Vagina (tissue), 2 donors: Measurements from ENCODE around the gene DVL1. TPM values are rescaled to one million over a fixed set of nuclear protein-coding genes. Genes with fewer than 3 reads are reported as not detected.
A peak's percentile ranks its signal among the peaks of the same experiment; 100 is the strongest.

Experiments used
- DNase-seq, 2 donors: peaks; one replicate each; pipeline ENCODE4 v3.0.0-alpha.2; 2017; ENCODE audit errors: extremely low spot score in 2 of 2
- H3K27ac ChIP-seq: fragments of 200-600 bp; sonication (generic); one replicate; pipeline ENCODE4 v1.5.1; 2019
- H3K27me3 ChIP-seq: fragments of 200-600 bp; sonication (generic); one replicate; pipeline ENCODE4 v1.5.1; 2019
- H3K36me3 ChIP-seq, 2 donors: fragments of 200-600 bp; sonication (generic); one replicate each; pipeline ENCODE4 v1.5.1; 2017 to 2019
- H3K4me1 ChIP-seq: fragments of 200-600 bp; sonication (generic); one replicate; pipeline ENCODE4 v1.5.1; 2019
- H3K4me3 ChIP-seq, 2 donors: fragments of 200-600 bp; sonication (generic); 1 replicate in 1 of 2; 2 replicates in 1 of 2; pipeline ENCODE4 v1.5.1; 2016 to 2019
- H3K9me3 ChIP-seq: fragments of 200-600 bp; sonication (generic); one replicate; pipeline ENCODE4 v1.5.1; 2019
- CTCF ChIP-seq, 3 experiments: fragments of 450-650 bp in 2 of 3; fragments of 200-600 bp in 1 of 3; sonication (generic) in 1 of 3; IDR thresholded peaks; one replicate each; pipeline ENCODE4 v1.5.1; 2017 to 2019; ENCODE audit warnings: antibody characterized with exemption in 3 of 3, mild to moderate bottlenecking in 2 of 3, moderate library complexity in 2 of 3
- POLR2A ChIP-seq, 2 donors: fragments of 450-650 bp; IDR thresholded peaks; one replicate each; pipeline ENCODE4 v1.6.1; 2017; ENCODE audit warnings: antibody characterized with exemption in 2 of 2, mild to moderate bottlenecking in 2 of 2, moderate library complexity in 2 of 2
- POLR2AphosphoS5 ChIP-seq, 2 donors: sonication (generic); formaldehyde crosslinking; IDR thresholded peaks; one replicate each; pipeline ENCODE4 v1.9.0; 2017; ENCODE audit warnings: antibody characterized with exemption in 2 of 2, mild to moderate bottlenecking in 2 of 2, low read depth in 1 of 2; ENCODE audit not compliant: insufficient read depth in 1 of 2
- intact Hi-C: fragments of 100-400 bp; cut with DNase I; formaldehyde crosslinking; loops from one replicate; pipeline ENCODE4 v1.15.1; 2023
- total RNA-seq: library from RNA; depleted of rRNA; stranded (reverse); fragments of >200 nt; gene quantifications from one replicate; pipeline ENCODE4 v1.2.3, GENCODE V29; 2016

DVL1 gene
- total RNA-seq, 1 donor from 2014 or later: 72.4 TPM

- H3K4me1 ChIP-seq: peaks cover 67% of the 10 kb centered on the region
Measured at GRCh38 chr1:1360506-1361169, 11.4 kb upstream of the DVL1 start.

GRCh38 chr1:1359664-1360468 lies 10.6 kb upstream of the DVL1 start:
- TF ChIP-seq POLR2A (IDR thresholded peaks at IDR 0.05): no peak
- peak in 1 of 2 donors; percentile 33 for TF ChIP-seq POLR2AphosphoS5 (IDR thresholded peaks at IDR 0.05; ENCODE audit: insufficient read depth in 1 of 2, low read depth in 1 of 2)
- no peak for TF ChIP-seq CTCF (IDR thresholded peaks at IDR 0.05)
- H3K4me3 ChIP-seq: peak overlapping the region in 1 of 2 donors; percentile 14
- H3K27me3 ChIP-seq: no peaks in the 10 kb centered on the region
- intact Hi-C loops: no loop called here
- H3K36me3 ChIP-seq: no peaks in the 10 kb centered on the region
- H3K4me1 ChIP-seq: peaks cover 74% of the 10 kb centered on the region
- H3K27ac ChIP-seq: peak overlapping the region; percentile 92
- no peaks in the 10 kb centered on the region for H3K9me3 ChIP-seq
- DNase-seq: no peak

More at GRCh38 chr1:1360506-1361169, 11.4 kb upstream of the DVL1 start:
- Histone ChIP-seq H3K27me3 (no peaks in the 10 kb centered on the region), H3K36me3 (no peaks in the 10 kb centered on the region), H3K9me3 (no peaks in the 10 kb centered on the region), H3K27ac (peak overlapping the region; percentile 92), H3K4me3 (peak overlapping the region in 1 of 2 donors; percentile 14)
- TF ChIP-seq POLR2A (IDR thresholded peaks at IDR 0.05) (no peak), POLR2AphosphoS5 (IDR thresholded peaks at IDR 0.05; ENCODE audit: insufficient read depth in 1 of 2, low read depth in 1 of 2) (peak; percentile 20 to 76)
- intact Hi-C loops: no loop called here
- no peak for DNase-seq

GRCh38 chr1:1359308-1359663 lies 10.1 kb upstream of the DVL1 start:
- DNase-seq: no peak
- H3K27me3 ChIP-seq: no peaks in the 10 kb centered on the region
- H3K36me3 ChIP-seq: peaks cover 0 to 1% of the 10 kb centered on the region in 2 donors
- peaks cover 80% of the 10 kb centered on the region for H3K4me1 ChIP-seq
- intact Hi-C loops: no loop called here
- no peaks in the 10 kb centered on the region for H3K9me3 ChIP-seq
- peak overlapping the region; percentile 92 for H3K27ac ChIP-seq
- TF ChIP-seq POLR2A (IDR thresholded peaks at IDR 0.05) (no peak), CTCF (IDR thresholded peaks at IDR 0.05) (no peak), POLR2AphosphoS5 (IDR thresholded peaks at IDR 0.05; ENCODE audit: insufficient read depth in 1 of 2, low read depth in 1 of 2) (no peak)
- H3K4me3 ChIP-seq: no peak overlapping the region

- H3K27me3 ChIP-seq: no peaks in the 10 kb centered on the region
- peak within 1 kb of the TSS; percentile 54 to 61 for H3K4me3 ChIP-seq
- no peaks in the 10 kb centered on the region for H3K9me3 ChIP-seq
- H3K4me1 ChIP-seq: peaks cover 87% of the 10 kb centered on the region
- H3K36me3 ChIP-seq: peaks cover 0 to 8% of the 10 kb centered on the region in 2 donors
- TF ChIP-seq CTCF (IDR thresholded peaks at IDR 0.05) (no peak), POLR2A (IDR thresholded peaks at IDR 0.05) (peak in 1 of 2 donors; percentile 57), POLR2AphosphoS5 (IDR thresholded peaks at IDR 0.05; ENCODE audit: insufficient read depth in 1 of 2, low read depth in 1 of 2) (peak; percentile 19 to 87)
- peak within 1 kb of the TSS; percentile 92 for H3K27ac ChIP-seq
- DNase-seq: no peak
- intact Hi-C loops: no loop called here
Measured at GRCh38 chr1:1358433-1359271, 9.4 kb upstream of the DVL1 start, which contains the start of gene MXRA8. Gene MXRA8 (minus strand): TSS chr1:1358555. CDS start chr1:1358504, 51 bp downstream.

- Histone ChIP-seq H3K4me1 (peaks cover 94% of the 10 kb centered on the region), H3K27ac (peak overlapping the region; percentile 92), H3K36me3 (peaks cover 0 to 8% of the 10 kb centered on the region in 2 donors), H3K27me3 (no peaks in the 10 kb centered on the region), H3K9me3 (no peaks in the 10 kb centered on the region), H3K4me3 (peak overlapping the region; percentile 54 to 61)
- DNase-seq: no peak
- TF ChIP-seq POLR2A (IDR thresholded peaks at IDR 0.05) (no peak), POLR2AphosphoS5 (IDR thresholded peaks at IDR 0.05; ENCODE audit: insufficient read depth in 1 of 2, low read depth in 1 of 2) (no peak), CTCF (IDR thresholded peaks at IDR 0.05) (no peak)
- intact Hi-C loops: no loop called here
Measured at GRCh38 chr1:1357871-1358432, 8.7 kb upstream of the DVL1 start.
